ENCODE results near the gene SNRPE.

GRCh38 chr1:203905275-203905674, 43.9 kb downstream of the SNRPE start:
- no peak for TF ChIP-seq ZNF569 (CRISPR knock-in tag; IDR thresholded peaks at IDR 0.05; ENCODE audit: borderline replicate concordance)
- no peak for TF ChIP-seq IKZF5 (CRISPR knock-in tag; IDR thresholded peaks at IDR 0.05)
- TF ChIP-seq CBFB (CRISPR knock-in tag; IDR thresholded peaks at IDR 0.05) = no peak

All from HepG2 (cell line).